ENCODE data around the gene LINC00237. TPM values are rescaled to one million over a fixed set of nuclear protein-coding genes. Genes with fewer than 3 reads are reported as not detected.

LINC00237 gene
- total RNA-seq, 2 experiments from 2014 or later, result not detected

GRCh38 chr20:21101453-21101931 lies 4.7 kb downstream of the LINC00237 start:
- H3K27me3 Mint-ChIP-seq, result peaks cover 85% of the 10 kb centered on the region
- no peak for DNase-seq
- H3K4me3 Mint-ChIP-seq, result peak overlapping the region; percentile 79
- CTCF ChIA-PET, result interaction anchor here (0.6 to 2.8 kb wide), 4 partner anchors 14 to 405 kb away, joined by 3 to 12 read pairs (median 6); no protein-coding TSS in a partner anchor
- POLR2A ChIA-PET, result no interaction called here
- no peaks in the 10 kb centered on the region for H3K9me3 Mint-ChIP-seq
- peaks cover 3% of the 10 kb centered on the region for H3K36me3 Mint-ChIP-seq (ENCODE audit: low read depth)
- H3K27ac Mint-ChIP-seq, result no peak overlapping the region
- H3K4me1 Mint-ChIP-seq, result peaks cover 53% of the 10 kb centered on the region

GRCh38 chr20:21100578-21101452 lies 5.3 kb downstream of the LINC00237 start:
- Mint-ChIP-seq H3K36me3 (ENCODE audit: low read depth) (peaks cover 3% of the 10 kb centered on the region), H3K9me3 (no peaks in the 10 kb centered on the region), H3K4me1 (peaks cover 51% of the 10 kb centered on the region), H3K4me3 (peak overlapping the region; percentile 79), H3K27me3 (peaks cover 85% of the 10 kb centered on the region), H3K27ac (peak overlapping the region; percentile 89)
- ChIA-PET CTCF (interaction anchor here (0.6 to 2.8 kb wide), 4 partner anchors 169 to 405 kb away, joined by 4 to 12 read pairs (median 6); no protein-coding TSS in a partner anchor), POLR2A (no interaction called here)
- DNase-seq, result no peak

GRCh38 chr20:21099751-21100577 lies 6.2 kb downstream of the LINC00237 start:
- H3K36me3 Mint-ChIP-seq (ENCODE audit: low read depth), result peaks cover 3% of the 10 kb centered on the region
- H3K27ac Mint-ChIP-seq, result peak overlapping the region; percentile 89
- peaks cover 86% of the 10 kb centered on the region for H3K27me3 Mint-ChIP-seq
- no peaks in the 10 kb centered on the region for H3K9me3 Mint-ChIP-seq
- DNase-seq, result peak; percentile 66
- H3K4me1 Mint-ChIP-seq, result peaks cover 51% of the 10 kb centered on the region
- POLR2A ChIA-PET, result no interaction called here
- H3K4me3 Mint-ChIP-seq, result peak overlapping the region; percentile 79
- CTCF ChIA-PET, result interaction anchor here (0.6 to 1.4 kb wide), 2 partner anchors 25 to 405 kb away, joined by 4 read pairs; no protein-coding TSS in a partner anchor

GRCh38 chr20:21096321-21097043 lies 9.7 kb downstream of the LINC00237 start:
- peaks cover 23% of the 10 kb centered on the region for H3K4me1 Mint-ChIP-seq
- ChIA-PET POLR2A (no interaction called here), CTCF (no interaction called here)
- no peak for DNase-seq
- no peak overlapping the region for H3K4me3 Mint-ChIP-seq
- H3K9me3 Mint-ChIP-seq, result no peaks in the 10 kb centered on the region
- H3K36me3 Mint-ChIP-seq (ENCODE audit: low read depth), result peaks cover 3% of the 10 kb centered on the region
- H3K27me3 Mint-ChIP-seq, result peaks cover 83% of the 10 kb centered on the region
- H3K27ac Mint-ChIP-seq, result no peak overlapping the region

- no peak for DNase-seq
- Mint-ChIP-seq H3K27ac (no peak overlapping the region), H3K4me3 (no peak overlapping the region), H3K9me3 (no peaks in the 10 kb centered on the region), H3K27me3 (peaks cover 86% of the 10 kb centered on the region), H3K4me1 (no peaks in the 10 kb centered on the region), H3K36me3 (ENCODE audit: low read depth) (no peaks in the 10 kb centered on the region)
- CTCF ChIA-PET, result no interaction called here
- POLR2A ChIA-PET, result no interaction called here
Observed at GRCh38 chr20:21092806-21093205, 13.4 kb downstream of the LINC00237 start.

GRCh38 chr20:21090721-21091120 lies 15.4 kb downstream of the LINC00237 start:
- Mint-ChIP-seq H3K27ac (no peak overlapping the region), H3K36me3 (ENCODE audit: low read depth) (no peaks in the 10 kb centered on the region), H3K9me3 (no peaks in the 10 kb centered on the region), H3K4me1 (no peaks in the 10 kb centered on the region), H3K27me3 (peaks cover 77% of the 10 kb centered on the region), H3K4me3 (no peak overlapping the region)
- ChIA-PET CTCF (no interaction called here), POLR2A (no interaction called here)
- DNase-seq, result no peak

- peaks cover 75% of the 10 kb centered on the region for H3K27me3 Mint-ChIP-seq
- H3K27ac Mint-ChIP-seq, result no peak overlapping the region
Observed at GRCh38 chr20:21090111-21090618, 16.0 kb downstream of the LINC00237 start.

GRCh38 chr20:21089391-21089790 lies 16.8 kb downstream of the LINC00237 start:
- ChIA-PET CTCF (no interaction called here), POLR2A (no interaction called here)
- Mint-ChIP-seq H3K4me1 (no peaks in the 10 kb centered on the region), H3K27me3 (peaks cover 78% of the 10 kb centered on the region), H3K27ac (no peak overlapping the region), H3K4me3 (no peak overlapping the region), H3K36me3 (ENCODE audit: low read depth) (no peaks in the 10 kb centered on the region), H3K9me3 (no peaks in the 10 kb centered on the region)
- DNase-seq, result no peak

More at GRCh38 chr20:21090111-21090618, 16.0 kb downstream of the LINC00237 start:
- ChIA-PET POLR2A (no interaction called here), CTCF (no interaction called here)
- H3K4me1 Mint-ChIP-seq, result no peaks in the 10 kb centered on the region
- DNase-seq, result no peak
- no peak overlapping the region for H3K4me3 Mint-ChIP-seq
- no peaks in the 10 kb centered on the region for H3K9me3 Mint-ChIP-seq
- no peaks in the 10 kb centered on the region for H3K36me3 Mint-ChIP-seq (ENCODE audit: low read depth)

GRCh38 chr20:21087862-21088540 lies 18.2 kb downstream of the LINC00237 start:
- H3K9me3 Mint-ChIP-seq, result no peaks in the 10 kb centered on the region
- H3K27me3 Mint-ChIP-seq, result peaks cover 71% of the 10 kb centered on the region
- no peaks in the 10 kb centered on the region for H3K36me3 Mint-ChIP-seq (ENCODE audit: low read depth)
- no peak overlapping the region for H3K27ac Mint-ChIP-seq
- ChIA-PET POLR2A (no interaction called here), CTCF (no interaction called here)
- H3K4me3 Mint-ChIP-seq, result no peak overlapping the region
- no peaks in the 10 kb centered on the region for H3K4me1 Mint-ChIP-seq
- DNase-seq, result no peak

GRCh38 chr20:21083825-21084325 lies 22.3 kb downstream of the LINC00237 start:
- H3K9me3 Mint-ChIP-seq, result no peaks in the 10 kb centered on the region
- DNase-seq, result no peak
- no peaks in the 10 kb centered on the region for H3K36me3 Mint-ChIP-seq (ENCODE audit: low read depth)
- ChIA-PET POLR2A (no interaction called here), CTCF (no interaction called here)
- no peak overlapping the region for H3K27ac Mint-ChIP-seq
- H3K4me1 Mint-ChIP-seq, result no peaks in the 10 kb centered on the region
- peaks cover 46% of the 10 kb centered on the region for H3K27me3 Mint-ChIP-seq
- H3K4me3 Mint-ChIP-seq, result no peak overlapping the region

GRCh38 chr20:21082584-21082983 lies 23.6 kb downstream of the LINC00237 start:
- ChIA-PET CTCF (no interaction called here), POLR2A (no interaction called here)
- H3K27me3 Mint-ChIP-seq, result peaks cover 44% of the 10 kb centered on the region
- DNase-seq, result no peak
- H3K4me3 Mint-ChIP-seq, result no peak overlapping the region
- H3K4me1 Mint-ChIP-seq, result no peaks in the 10 kb centered on the region
- no peaks in the 10 kb centered on the region for H3K36me3 Mint-ChIP-seq (ENCODE audit: low read depth)
- H3K27ac Mint-ChIP-seq, result no peak overlapping the region
- no peaks in the 10 kb centered on the region for H3K9me3 Mint-ChIP-seq

- POLR2A ChIA-PET, result no interaction called here
- CTCF ChIA-PET, result interaction anchor here (0.8 kb wide), 1 partner anchor 34 kb away, joined by 3 read pairs; no protein-coding TSS in a partner anchor
- Mint-ChIP-seq H3K27ac (no peak overlapping the region), H3K4me1 (no peaks in the 10 kb centered on the region), H3K27me3 (peaks cover 28% of the 10 kb centered on the region), H3K4me3 (no peak overlapping the region), H3K9me3 (no peaks in the 10 kb centered on the region), H3K36me3 (ENCODE audit: low read depth) (no peaks in the 10 kb centered on the region)
- no peak for DNase-seq
Observed at GRCh38 chr20:21077809-21078345, 28.3 kb downstream of the LINC00237 start.
